Hypothalamus (tissue), 51 donors: ENCODE data around the gene CENPP.

Source experiments
- DNase-seq, 51 donors: peaks; one replicate each; lab custom pipeline; 2025; lab: John Stamatoyannopoulos, UW

CENPP gene

DNA sequence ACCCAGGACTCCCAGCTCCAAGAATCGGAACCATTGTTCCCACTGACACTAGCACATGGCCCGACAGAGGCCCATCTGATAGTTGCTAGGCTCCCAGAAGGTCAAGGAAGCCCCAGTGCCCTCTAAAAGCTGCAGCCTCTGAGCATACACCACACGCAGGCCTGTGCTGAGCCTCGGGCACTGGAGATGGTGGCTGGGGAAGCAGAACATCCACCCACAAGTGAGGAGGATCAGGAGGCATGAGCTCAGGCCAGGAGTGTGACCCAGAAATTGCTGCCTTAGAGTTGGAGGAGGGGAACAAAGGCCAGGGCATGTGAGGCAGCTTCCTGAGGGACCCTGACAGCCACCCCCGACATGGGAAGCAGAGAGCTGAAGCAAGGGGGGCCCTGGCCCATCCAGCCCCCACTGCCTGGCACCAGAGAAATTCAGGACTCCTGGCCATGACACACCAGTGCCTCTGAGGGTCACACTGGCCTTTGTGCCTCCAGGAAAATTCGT lies 322.8 kb downstream of the CENPP start:
- DNase-seq: peak in 1 of 51 donors; percentile 23

DNA sequence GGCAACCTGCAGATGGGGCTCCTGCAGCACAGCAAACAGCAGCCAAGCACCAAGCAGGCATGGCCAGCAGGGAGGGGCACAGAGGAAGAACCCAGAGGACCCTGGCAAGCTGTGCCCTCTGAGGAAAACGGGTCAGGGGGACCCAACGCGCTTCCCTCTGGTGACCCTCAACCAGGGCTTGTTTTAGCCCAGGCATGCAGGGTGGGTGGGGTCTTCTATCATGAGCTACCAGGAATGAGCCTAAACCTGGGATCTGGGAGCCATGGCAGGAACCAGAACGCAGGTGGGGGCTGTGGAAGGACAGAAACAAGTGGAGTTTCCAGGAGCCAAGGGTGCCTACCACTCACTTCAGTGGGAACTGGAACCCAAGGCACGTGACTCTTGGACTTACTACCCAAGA lies 323.3 kb downstream of the CENPP start:
- no peak for DNase-seq

DNA sequence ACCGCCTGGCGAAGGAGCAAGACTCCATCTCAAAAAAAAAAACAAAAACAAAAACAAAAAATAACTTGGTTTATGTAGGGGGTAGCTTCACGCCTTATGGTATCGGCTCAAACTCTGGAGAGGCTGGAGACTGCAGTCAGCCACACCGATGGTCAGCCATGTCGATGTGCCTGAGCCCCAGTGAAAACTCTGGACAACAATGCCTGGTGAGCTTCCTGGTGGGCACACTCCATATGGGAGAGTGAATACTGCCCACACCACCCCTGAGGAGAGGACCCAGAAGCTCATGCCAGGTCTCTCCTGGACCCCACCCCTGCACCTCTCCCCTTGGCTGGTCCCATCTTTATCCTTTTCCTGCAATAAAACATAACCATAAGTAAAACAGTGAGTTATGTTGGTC lies 324.5 kb downstream of the CENPP start:
- no peak for DNase-seq

DNA sequence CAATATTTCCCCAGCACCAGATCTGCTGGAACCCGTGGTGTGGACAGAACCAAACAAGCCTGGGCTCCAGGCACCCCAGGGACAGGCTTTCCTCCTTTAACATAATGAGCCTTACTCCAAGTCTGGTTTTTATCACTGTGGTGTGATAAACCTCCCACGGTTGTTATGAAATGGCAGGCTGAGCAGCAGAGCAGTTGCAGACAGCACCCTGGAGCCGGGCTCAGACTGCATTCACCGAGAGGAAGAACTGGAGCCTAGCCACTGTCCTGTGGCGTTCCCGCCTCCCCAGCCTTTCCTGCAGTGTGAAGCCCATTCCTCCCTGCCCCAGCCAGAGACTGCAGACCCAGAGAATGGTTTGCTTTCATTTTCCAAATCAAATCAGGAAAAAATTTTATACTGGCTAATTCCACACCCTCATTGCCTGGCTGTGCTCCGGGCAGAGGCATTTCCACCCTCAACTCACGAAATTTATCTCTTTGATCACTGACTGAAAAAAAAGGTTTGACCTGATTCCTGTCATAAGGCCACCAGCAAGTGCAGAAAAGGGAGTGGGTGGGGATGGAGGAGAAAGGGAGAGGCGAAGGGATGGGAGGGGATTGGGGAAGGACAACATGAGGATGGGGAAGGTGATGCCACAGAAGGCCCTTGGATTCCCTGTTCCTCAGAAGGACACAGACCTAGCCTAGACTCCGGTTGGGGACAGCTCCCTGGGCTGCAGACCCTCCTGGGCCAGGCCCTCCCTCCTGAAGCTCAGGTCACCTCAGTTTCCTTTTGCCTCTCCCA lies 325.3 kb downstream of the CENPP start:
- DNase-seq: no peak

DNA sequence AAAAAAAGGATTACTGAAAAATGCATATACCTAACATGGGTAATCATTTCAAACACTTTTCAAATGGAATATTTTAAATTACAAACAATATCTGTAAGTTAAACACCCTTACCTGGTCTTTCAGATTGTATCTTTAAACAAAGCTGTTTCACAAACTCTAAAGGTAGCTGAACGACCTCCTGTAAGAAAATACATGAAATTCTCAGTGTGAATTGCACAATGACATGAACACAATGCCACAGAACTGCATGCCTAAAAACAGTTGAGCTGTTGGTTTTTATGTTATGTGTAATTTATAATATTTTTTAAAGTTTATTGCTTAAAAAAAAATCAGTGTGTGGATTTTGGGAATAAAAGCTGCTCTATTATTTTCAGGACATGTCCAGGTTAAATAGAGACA lies 326.7 kb downstream of the CENPP start:
- DNase-seq: no peak

DNA sequence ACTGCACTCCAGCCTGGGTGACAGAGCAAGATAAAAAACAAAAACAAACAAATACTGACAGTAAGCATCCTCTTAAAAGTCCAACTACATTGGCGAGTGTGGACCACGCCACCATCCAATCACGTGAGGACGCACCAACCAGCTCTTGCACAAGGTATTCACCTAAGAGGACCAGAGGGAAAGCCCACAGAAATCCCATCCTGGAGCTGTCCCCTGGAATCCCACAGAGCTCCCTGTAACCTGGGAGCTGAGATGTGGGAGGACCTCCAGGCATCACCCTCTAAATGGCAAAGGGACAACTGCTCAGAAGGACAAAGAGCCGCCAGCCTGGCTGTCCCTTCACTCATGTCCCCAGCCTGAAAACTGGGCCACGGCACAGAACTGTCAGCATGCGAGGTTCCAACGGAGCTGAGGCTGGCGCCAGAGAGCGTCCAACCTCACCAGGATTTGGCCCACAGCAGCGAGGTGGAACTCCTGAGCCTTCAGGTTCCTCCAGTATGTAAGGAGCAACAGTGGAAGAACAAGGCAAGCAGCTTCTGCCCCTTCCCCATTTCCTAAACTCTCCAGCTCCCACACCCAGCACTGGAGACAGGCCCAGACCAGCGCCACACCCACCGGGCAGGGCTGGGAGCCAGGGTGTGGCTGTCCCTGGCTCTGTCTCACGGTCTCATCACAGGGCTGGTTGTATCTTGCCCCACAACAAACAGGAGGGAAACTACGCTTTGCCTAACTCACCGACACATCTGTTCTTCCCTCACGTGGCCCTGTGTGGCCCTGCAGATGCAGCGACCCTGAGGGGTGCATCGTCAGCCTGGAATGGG lies 328.9 kb downstream of the CENPP start:
- no peak for DNase-seq

DNA sequence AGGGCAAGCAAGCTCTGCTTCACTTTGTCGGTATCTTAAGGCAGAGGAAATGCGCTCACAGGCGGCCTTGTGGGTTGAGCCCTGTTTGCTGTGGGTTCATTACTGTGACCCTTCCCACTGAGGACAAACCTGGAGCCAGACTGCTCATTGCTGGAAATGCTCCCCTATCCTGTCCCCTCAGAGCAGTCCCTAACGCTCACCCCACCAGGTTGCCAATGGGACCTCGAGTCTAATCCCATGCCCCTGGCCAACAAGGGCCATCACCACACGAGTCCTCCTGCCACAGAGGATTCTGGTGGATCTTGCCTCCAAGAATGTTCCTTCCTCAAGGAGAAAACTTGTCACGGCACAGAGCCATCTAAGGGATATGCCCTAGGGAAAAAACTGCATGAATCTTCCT lies 329.6 kb downstream of the CENPP start:
- no peak for DNase-seq

DNA sequence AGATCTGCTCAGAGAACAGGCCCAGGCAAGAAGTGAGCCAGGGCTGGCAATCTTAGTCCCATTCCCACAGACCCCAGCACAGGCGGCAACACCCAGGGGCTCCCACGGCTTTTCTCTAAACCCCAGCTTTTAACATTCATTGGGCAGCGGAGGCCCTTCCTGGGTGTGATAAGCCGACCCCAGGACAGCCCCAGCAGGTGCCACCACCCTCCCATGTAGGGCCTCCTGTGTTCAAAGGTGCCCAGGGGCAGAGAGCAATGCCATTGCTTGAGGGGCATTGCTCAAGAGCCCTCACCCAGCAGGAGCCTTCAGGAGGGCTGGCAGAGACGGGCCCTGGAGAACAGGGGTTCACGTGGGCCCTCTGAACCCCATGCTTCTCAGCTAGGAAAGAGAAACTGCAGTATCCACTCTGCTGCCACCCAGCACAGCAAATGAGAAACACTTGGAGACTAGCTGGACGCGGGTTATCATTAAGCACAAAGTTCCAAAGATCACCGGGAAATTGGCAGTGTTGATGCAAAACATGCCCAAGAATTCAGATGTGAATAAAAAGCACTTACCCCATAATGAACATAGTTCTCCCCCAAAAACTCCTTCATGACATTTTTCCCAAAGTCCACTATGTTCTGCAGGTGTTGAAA lies 330.3 kb downstream of the CENPP start:
- no peak for DNase-seq

DNA sequence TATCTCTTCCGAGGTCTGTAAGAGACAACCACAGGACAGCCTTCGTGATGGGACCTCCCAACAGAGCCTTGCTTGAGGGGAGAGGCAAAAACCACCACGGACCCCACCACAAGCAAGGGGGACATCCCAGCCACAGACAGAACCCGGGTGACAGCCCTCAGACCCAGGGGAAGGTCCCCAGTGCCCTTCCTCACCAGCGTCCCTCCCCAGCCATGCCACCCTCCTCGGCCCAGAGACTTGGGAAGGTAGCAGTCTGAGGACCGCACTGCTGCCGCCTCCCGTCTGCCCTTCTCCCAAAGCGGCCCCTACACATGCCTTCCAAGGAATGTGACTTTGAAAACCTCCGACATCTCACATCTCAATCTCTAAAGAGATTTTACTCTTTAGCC lies 330.8 kb downstream of the CENPP start:
- DNase-seq: no peak

DNA sequence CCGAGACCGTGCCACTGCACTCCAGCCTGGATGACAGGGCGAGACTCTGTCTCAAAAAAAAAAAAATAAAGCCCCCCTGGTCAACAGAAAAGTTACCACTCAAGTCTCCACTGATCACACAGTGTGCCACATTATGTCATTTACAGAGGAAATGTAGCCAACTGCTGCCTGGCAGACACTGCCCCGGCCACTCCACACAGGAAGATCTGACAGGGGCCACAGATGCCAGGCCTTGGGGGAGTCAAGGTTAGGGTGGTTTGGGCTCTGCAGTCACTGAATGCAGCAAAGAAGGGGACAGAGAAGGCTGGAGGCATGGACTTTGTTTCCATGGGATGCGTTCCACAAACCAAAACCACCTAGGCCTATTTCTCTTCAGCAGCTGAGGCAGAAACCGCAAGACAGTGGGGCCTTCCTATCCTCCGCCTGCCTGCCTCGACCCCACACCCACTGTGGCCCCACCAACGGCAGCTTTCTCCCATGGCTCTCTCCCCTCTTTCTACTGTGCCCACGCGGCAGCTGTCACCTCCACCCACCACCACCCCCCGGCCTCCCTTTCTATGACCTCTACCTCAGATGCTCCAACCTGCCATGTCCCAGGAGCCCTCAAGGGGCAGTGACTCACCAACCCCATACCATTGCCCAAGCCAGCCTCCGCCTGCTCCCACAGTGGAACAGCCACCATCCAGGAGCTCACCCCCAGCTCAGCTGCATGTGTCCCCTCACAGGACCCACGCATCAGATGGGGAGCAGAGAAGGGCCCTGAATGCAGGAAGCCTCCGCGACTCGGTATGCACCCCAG lies 331.7 kb downstream of the CENPP start:
- no peak for DNase-seq

DNA sequence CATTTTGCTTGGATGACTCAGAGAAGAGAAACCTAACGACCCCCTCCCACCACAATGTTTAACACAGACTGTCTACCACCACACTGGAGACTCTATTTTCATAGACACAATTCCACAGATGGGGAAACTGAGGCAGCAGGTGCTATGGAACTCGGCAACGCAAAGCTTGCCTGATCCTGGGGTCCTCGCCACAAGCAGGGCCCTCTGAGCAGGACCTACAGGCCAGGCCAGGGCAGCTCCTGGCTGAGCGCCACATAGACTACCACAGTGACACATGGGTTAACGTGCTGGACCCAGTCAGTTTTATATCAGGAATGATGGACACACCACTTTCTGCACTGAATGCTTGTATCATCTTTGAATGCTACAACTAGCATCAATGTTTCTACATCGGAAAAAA lies 332.4 kb downstream of the CENPP start:
- DNase-seq: no peak

DNA sequence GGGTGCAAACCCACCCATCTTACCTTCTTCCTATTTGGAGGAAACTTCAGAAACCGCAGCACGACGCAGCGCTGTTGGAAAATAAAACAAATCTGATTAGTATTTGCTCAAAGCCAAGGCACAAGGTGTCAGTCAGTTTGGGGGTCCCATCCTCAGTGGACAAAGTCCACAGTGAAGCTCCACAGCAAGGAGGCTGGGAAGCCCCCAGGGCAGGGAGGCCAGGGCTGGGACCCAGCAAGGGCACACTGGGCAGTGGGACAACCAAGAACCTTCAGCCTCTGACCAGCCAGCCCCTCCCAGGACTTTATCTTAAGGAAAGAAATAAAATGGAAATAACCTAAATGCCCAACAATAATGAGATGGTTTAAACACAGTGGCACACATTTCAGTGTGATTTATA lies 332.9 kb downstream of the CENPP start:
- no peak for DNase-seq

DNA sequence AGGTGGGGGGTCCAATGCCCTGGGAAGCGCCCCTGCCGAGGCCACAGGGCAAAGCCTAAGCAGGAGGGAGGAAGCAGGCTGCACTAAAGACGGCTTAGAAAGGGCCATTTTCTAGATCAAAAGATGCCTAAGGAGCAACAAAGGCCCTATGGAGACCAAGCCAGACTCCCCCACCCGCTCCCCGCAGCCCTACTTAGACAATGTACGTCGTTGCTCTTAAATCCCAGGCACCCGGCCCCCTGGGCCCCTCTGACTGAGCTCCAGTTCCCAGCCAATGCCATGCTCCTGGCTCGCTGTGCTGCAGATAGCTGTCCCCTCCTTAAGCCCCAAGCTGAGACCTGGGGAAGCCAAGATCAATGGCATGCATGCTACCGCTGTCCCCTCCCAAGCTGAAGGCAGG lies 333.8 kb downstream of the CENPP start:
- DNase-seq: no peak

DNA sequence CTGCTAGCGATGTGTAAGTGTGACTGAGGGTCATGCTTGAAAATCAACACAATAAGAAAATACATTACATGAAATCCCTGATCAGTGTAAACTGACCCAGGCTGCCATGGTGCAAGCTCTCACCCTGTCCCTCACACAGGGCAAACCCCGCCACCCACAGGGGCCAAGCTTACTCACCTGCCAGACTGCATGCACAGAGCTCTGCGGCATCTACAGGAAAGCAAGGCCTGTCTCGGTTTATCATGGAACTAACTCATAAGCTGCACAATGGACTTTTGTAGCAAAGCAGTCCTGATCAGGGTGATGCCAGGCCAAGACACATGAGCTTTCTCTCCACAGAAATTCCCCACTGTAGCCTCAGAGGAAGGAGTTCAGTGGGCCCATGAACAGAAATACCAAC lies 334.5 kb downstream of the CENPP start:
- DNase-seq: peak in 11 of 51 donors; percentile 14 to 39 (median 23)

DNA sequence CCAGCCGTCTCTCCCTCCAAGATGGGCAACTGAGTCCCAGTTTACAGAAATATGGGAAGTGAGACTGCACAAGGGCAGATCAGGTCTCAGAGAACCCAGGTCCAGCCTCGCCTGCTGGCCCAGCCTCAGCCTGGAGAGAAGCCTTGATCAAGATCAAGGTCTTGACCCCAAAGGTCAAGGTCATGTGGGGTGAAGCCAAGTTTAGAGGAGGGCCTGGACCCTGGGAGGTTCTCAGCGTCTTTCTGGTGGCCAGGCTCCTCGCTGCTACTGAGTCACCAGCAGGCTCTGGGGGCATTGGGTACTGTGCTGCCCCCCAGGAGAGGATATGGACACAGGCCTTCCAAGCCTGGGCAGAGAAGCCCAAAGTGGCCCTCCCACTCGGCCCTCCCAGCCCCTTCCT lies 335.4 kb downstream of the CENPP start:
- no peak for DNase-seq

DNA sequence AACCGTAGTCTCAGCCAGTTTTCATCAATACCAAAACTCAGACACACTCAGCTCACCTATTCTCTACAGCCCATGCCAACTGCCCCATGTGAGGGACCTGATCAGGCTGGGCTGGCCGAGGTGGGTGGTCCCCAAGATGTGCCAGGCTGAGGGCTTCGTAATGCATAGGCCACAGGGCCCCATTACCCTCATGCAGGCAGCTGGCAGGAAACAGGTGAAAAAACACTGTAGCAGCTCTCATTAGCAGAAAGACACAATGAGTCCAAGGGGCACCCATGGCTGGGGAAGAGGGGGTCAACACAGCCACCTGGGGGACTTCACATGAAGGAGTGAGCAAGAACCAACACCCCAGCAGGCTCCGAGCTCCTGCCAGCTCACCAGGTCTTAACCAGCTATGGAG lies 336.0 kb downstream of the CENPP start:
- DNase-seq: no peak

DNA sequence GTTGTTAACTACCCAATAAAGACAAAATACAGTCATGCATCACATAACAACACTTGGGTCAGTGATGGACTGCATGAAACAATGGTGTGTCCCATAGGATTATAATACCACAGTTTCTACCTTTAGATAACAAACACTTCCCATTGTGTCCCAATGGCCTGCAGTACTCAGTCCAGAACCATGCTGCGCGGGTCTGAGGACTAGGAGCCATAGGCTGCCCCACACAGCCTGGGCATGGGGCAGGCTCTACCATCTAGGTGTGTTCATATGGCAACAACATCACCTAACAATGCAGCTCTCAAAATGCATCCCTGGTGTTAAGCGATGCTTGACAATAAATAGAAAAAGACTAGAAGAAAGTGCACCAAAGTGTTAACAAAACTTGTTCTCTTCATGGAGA lies 337.4 kb downstream of the CENPP start:
- DNase-seq: no peak

DNA sequence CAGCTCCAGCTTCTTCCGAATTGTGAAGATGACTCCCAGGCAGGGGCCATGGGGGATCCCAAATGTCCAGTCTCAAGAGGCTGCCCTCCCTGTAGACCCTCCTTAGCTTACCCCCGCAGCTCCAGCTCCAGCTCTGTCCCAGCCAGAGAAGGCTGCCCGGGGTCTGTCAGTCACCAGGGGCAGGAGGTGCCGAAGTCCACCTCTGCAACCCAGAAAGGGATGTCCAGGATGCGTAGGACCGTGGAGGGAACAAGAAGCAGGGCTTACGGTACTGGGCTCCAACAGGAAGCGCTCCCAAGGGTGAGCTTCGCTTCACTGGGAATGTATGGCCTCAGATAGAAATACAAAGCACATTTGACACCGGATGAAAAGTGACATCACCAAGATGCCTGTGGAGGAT lies 338.2 kb downstream of the CENPP start:
- DNase-seq: peak in 1 of 51 donors; percentile 13

DNA sequence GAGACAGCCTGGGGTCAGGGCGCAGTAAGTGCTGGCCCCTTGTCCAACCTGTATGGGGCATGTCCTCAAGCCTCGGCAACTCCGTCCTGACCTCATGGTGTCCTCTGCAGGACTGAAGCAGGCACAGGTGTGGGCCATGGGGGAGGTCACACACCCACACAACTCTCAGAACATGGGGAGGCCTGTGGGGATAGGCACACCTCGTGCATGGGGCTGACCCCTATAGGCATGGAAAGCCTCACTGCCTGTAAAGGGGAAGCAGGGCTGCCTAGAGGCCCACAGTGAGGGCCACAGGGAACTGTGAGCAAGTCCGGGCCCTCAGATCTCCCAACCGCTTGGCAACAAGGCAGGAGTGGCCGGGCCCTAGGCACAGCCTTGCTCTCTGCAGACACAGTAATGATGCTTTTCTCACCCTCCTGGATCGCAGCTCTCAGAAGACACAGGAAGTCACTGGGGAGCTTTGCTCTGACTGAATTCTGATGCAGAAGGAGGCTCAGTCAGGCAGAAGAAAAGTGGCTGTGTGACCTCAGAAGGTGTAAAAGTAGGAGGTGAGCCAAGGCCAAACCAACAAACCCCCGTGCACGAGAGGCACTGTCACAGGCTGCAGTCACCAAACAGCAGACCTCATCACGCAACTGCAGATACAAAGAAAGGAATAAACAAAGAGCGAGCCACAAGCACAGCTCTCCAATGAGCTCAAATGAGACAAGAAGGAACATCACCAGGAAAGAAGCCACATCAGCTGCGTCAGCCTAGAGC lies 338.8 kb downstream of the CENPP start:
- DNase-seq: peak in 15 of 51 donors; percentile 20 to 56 (median 27)

DNA sequence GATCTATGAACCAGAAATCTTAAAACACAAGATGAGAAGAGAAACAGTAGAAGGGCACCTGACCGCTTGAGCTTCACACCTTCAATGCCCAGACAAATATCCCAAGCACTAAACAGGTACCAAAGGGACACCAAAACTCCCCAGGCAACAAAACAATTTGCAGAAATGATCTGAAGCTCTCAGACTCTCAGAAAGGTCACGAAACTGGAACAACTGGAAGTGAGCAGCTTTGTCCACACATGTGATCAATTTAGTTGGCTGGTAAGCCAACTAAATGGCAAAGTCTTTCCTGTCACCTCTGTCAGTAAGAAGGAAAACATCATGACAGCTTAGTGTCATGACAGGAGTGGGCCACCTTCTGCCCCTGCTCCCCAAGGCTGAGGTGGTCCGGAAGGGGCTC lies 340.1 kb downstream of the CENPP start:
- DNase-seq: no peak
